Osteocyte (in vitro differentiated cells): ENCODE data around the gene PGA4. TPM values are rescaled to one million over a fixed set of nuclear protein-coding genes. Genes with fewer than 3 reads are reported as not detected.
"Not testable (repeated sequence)": the region's sequence is repeated elsewhere in the genome, so short reads cannot be mapped to it uniquely, and the experiment has no call there.

Experiments used
- DNase-seq: peaks from one replicate; pipeline ENCODE4 v3.0.0; 2021; ENCODE audit warnings: mixed read lengths; ENCODE audit not compliant: unreplicated experiment; ENCODE audit errors: extremely low spot score
- H3K27ac Mint-ChIP-seq: one replicate; pipeline ENCODE4 v1.8.0; 2021; ENCODE audit warnings: mild to moderate bottlenecking, mixed read lengths; ENCODE audit not compliant: unreplicated experiment
- H3K27me3 Mint-ChIP-seq: one replicate; pipeline ENCODE4 v1.8.0; 2021; ENCODE audit warnings: mixed read lengths; ENCODE audit not compliant: unreplicated experiment
- H3K36me3 Mint-ChIP-seq: one replicate; pipeline ENCODE4 v1.8.0; 2021; ENCODE audit warnings: mixed read lengths; ENCODE audit not compliant: unreplicated experiment
- H3K4me1 Mint-ChIP-seq: one replicate; pipeline ENCODE4 v1.8.0; 2021; ENCODE audit warnings: mixed read lengths; ENCODE audit not compliant: unreplicated experiment
- H3K4me3 Mint-ChIP-seq: one replicate; pipeline ENCODE4 v1.8.0; 2021; ENCODE audit warnings: mild to moderate bottlenecking, moderate library complexity, mixed read lengths; ENCODE audit not compliant: unreplicated experiment
- H3K9me3 Mint-ChIP-seq: one replicate; pipeline ENCODE4 v1.8.0; 2021; ENCODE audit warnings: mixed read lengths; ENCODE audit not compliant: unreplicated experiment
- CTCF ChIP-seq: fragments of 200-600 bp; sonication (generic); IDR thresholded peaks from 2 replicates; pipeline ENCODE4 v1.5.0; 2021; ENCODE audit warnings: antibody characterized with exemption, mild to moderate bottlenecking, moderate library complexity
- total RNA-seq: library from RNA; stranded (reverse); gene quantifications from 2 replicates; pipeline ENCODE4 v1.2.1, GENCODE V29; 2021

PGA4 gene
- total RNA-seq, 1 donor from 2014 or later = not detected

DNA sequence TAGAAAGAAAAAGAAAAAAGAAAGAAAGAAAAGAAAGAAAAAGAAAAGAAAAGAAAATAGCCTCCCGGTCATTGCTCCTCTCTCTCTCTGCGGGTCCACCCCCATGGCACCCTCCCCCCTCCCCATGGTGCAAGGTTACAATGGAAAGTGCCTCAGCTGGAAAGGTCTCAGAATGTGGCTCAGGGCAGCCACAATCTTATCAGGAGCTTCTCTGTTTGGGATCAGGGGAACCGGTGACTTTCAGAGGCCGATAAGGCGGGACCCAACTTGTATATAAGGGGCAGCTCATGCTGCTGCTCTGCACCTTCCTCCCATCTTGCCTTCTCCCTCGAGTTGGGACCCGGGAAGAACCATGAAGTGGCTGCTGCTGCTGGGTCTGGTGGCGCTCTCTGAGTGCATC lies 18.7 kb downstream of the PGA4 start, which contains the start of gene PGA5:
Gene PGA5 (plus strand): TSS at position 301 of the 400 bp plus-strand sequence. CDS start 52 bp downstream, at position 353.
- H3K4me3 Mint-ChIP-seq, H3K27me3 Mint-ChIP-seq, H3K27ac Mint-ChIP-seq, H3K9me3 Mint-ChIP-seq, DNase-seq, H3K4me1 Mint-ChIP-seq, H3K36me3 Mint-ChIP-seq: not testable (repeated sequence)

DNA sequence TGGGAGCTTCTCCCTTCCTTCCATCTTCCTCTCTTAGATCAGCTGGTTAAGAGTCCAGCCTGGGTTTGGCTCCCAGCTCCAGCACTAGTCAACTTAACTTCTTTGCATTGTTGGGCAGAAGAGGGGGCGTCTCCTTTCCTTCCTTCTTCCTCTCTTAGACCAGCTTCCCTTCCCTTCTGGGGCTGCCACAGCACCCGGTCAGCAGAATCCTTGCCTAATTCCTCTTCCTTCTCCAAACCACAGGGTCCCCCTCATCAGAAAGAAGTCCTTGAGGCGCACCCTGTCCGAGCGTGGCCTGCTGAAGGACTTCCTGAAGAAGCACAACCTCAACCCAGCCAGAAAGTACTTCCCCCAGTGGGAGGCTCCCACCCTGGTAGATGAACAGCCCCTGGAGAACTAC lies 19.4 kb downstream of the PGA4 start:
- H3K36me3 Mint-ChIP-seq, DNase-seq, H3K4me1 Mint-ChIP-seq, H3K27ac Mint-ChIP-seq, H3K4me3 Mint-ChIP-seq, H3K9me3 Mint-ChIP-seq, H3K27me3 Mint-ChIP-seq: not testable (repeated sequence)

DNA sequence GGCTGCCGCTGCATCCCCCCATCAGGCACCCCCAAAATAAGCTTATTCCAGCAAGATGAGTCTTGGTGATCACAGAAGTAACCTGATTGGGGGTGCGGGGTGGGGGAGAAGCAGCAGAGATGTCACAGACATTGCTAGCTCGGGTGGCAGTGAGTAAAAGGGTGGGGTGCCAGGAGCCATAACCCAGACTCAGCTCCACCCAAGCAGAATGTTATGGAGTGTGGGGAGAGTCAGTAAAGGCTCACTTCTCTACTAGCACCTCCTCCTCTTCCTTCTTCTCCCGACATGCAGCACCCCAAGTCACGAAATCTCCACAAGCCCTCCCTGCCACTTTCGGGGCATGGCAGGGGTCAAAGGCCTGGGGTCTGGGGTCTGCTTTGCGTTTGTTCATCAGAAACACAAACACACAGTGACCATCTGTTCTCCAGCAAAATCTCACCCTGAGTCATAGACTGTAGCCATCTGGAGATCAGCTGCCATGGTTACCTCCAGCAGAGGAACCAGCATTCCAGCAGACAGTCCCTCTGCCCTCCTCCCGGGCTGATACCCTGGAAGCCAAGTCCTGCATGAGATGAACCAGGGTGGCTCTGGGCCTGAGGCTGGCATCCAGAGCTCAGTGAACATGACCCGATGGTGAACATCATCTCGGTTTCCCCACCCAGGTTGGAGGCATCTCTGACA lies 23.3 kb downstream of the PGA4 start:
- H3K4me3 Mint-ChIP-seq, H3K27me3 Mint-ChIP-seq, H3K36me3 Mint-ChIP-seq, H3K27ac Mint-ChIP-seq, H3K4me1 Mint-ChIP-seq, H3K9me3 Mint-ChIP-seq, DNase-seq: not testable (repeated sequence)

- H3K27ac Mint-ChIP-seq, H3K36me3 Mint-ChIP-seq, H3K4me3 Mint-ChIP-seq, H3K27me3 Mint-ChIP-seq, H3K9me3 Mint-ChIP-seq, H3K4me1 Mint-ChIP-seq: not testable (repeated sequence)
- peak; percentile 69 for DNase-seq
These were observed 25.9 kb downstream of the PGA4 start for GRCh38 chr11:61248071-61248470.

DNA sequence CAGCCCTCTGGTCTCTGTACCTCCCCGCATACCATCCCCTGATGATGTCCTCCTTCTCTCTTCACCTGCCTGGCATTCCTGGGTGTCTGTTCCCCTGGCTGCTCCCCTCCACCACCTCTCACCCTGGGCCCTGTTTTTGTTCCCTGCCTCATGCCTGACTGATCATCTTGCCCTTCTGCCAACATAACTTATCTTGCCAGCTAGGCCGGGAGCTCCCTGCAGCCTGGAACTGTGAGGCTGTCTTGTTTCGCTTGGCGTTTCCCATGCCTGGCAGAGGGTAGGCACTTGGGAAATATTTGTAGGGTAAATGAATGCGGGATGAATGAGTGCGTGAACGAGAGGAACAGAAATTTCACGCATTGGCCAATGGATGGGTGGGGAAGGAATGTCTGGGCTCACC lies 27.1 kb downstream of the PGA4 start:
- not testable (repeated sequence) for H3K4me3 Mint-ChIP-seq, DNase-seq

GRCh38 chr11:61250796-61251765 lies 28.9 kb downstream of the PGA4 start:
- DNase-seq, H3K9me3 Mint-ChIP-seq, H3K36me3 Mint-ChIP-seq, H3K4me3 Mint-ChIP-seq, H3K27me3 Mint-ChIP-seq, H3K27ac Mint-ChIP-seq, H3K4me1 Mint-ChIP-seq: not testable (repeated sequence)

More for the DNA sequence above, 27.1 kb downstream of the PGA4 start:
- H3K4me1 Mint-ChIP-seq, H3K9me3 Mint-ChIP-seq, H3K27ac Mint-ChIP-seq, H3K36me3 Mint-ChIP-seq, H3K27me3 Mint-ChIP-seq: not testable (repeated sequence)

- not testable (repeated sequence) for H3K9me3 Mint-ChIP-seq, H3K27ac Mint-ChIP-seq, H3K4me3 Mint-ChIP-seq
These were observed 30.2 kb downstream of the PGA4 start for GRCh38 chr11:61252332-61252731.

GRCh38 chr11:61254403-61255025 lies 32.4 kb downstream of the PGA4 start:
- H3K27me3 Mint-ChIP-seq = peaks cover 4% of the 10 kb centered on the region
- H3K36me3 Mint-ChIP-seq = peaks cover 2% of the 10 kb centered on the region
- H3K4me3 Mint-ChIP-seq = no peak overlapping the region
- TF ChIP-seq CTCF = peak; percentile 89
- H3K4me1 Mint-ChIP-seq = peaks cover 3% of the 10 kb centered on the region
- DNase-seq = no peak
- H3K27ac Mint-ChIP-seq = no peak overlapping the region
- H3K9me3 Mint-ChIP-seq = no peaks in the 10 kb centered on the region

More at GRCh38 chr11:61252332-61252731, 30.2 kb downstream of the PGA4 start:
- not testable (repeated sequence) for H3K27me3 Mint-ChIP-seq, H3K4me1 Mint-ChIP-seq, DNase-seq, H3K36me3 Mint-ChIP-seq
